Prostate gland (tissue), 2 donors: ENCODE measurements around the gene ACER3. TPM values are rescaled to one million over a fixed set of nuclear protein-coding genes. Genes with fewer than 3 reads are reported as not detected.

Experiments
- DNase-seq: peaks from one replicate; pipeline ENCODE4 v3.0.0-alpha.2; 2019; ENCODE audit warnings: low spot score
- H3K27ac ChIP-seq, 2 donors: fragments of 200-600 bp; sonication (generic); 2 replicates each; pipeline ENCODE4 v1.5.1; 2017 to 2019
- H3K27me3 ChIP-seq: fragments of 200-600 bp; sonication (generic); replicated peaks from 2 replicates; pipeline ENCODE4 v1.5.1; 2019; ENCODE audit not compliant: insufficient read depth
- H3K36me3 ChIP-seq, 2 donors: fragments of 200-600 bp; sonication (generic); 1 replicate in 1 of 2; 2 replicates in 1 of 2; pipeline versions ENCODE4 v1.5.1 to v1.8.1; 2017 to 2019
- H3K4me1 ChIP-seq: fragments of 200-600 bp; sonication (generic); replicated peaks from 2 replicates; pipeline ENCODE4 v1.5.1; 2019
- H3K4me3 ChIP-seq, 2 donors: fragments of 200-600 bp; sonication (generic); 2 replicates each; pipeline ENCODE4 v1.5.1; 2017 to 2019
- H3K9me3 ChIP-seq: fragments of 200-600 bp; sonication (generic); 2 replicates; pipeline ENCODE4 v1.5.1; 2017
- POLR2A ChIP-seq: fragments of 450-650 bp; IDR thresholded peaks from one replicate; pipeline ENCODE4 v1.6.1; 2016; ENCODE audit warnings: antibody characterized with exemption, mild to moderate bottlenecking
- POLR2AphosphoS5 ChIP-seq: sonication (generic); formaldehyde crosslinking; IDR thresholded peaks from one replicate; pipeline ENCODE4 v1.6.1; 2017; ENCODE audit warnings: antibody characterized with exemption
- WGBS: methylation state at CpG from one replicate; pipeline ENCODE4 v1.1.5; 2018; 5-methylcytosine and 5-hydroxymethylcytosine counted together
- intact Hi-C: fragments of 100-400 bp; cut with DNase I; formaldehyde crosslinking; loops from one replicate; pipeline ENCODE4 v1.14.2; 2022
- total RNA-seq, 2 donors: library from RNA; depleted of rRNA; stranded (reverse); fragments of >200 nt; gene quantifications; one replicate each; pipeline ENCODE4 v1.1.0, GENCODE V29; 2016
- TF ChIP-seq, protein P1 (sequence below), 4 experiments: fragments of 200-600 bp in 2 of 4; fragments of 450-650 bp in 2 of 4; sonication (generic) in 2 of 4; IDR thresholded peaks; 1 replicate in 3 of 4; 2 replicates in 1 of 4; pipeline ENCODE4 v1.5.1; 2016 to 2019; ENCODE audit warnings: antibody characterized with exemption in 4 of 4, mild to moderate bottlenecking in 2 of 4, moderate library complexity in 2 of 4

The ACER3 gene
- total RNA-seq, 2 donors from 2014 or later: 11.3 to 11.9 TPM

DNA sequence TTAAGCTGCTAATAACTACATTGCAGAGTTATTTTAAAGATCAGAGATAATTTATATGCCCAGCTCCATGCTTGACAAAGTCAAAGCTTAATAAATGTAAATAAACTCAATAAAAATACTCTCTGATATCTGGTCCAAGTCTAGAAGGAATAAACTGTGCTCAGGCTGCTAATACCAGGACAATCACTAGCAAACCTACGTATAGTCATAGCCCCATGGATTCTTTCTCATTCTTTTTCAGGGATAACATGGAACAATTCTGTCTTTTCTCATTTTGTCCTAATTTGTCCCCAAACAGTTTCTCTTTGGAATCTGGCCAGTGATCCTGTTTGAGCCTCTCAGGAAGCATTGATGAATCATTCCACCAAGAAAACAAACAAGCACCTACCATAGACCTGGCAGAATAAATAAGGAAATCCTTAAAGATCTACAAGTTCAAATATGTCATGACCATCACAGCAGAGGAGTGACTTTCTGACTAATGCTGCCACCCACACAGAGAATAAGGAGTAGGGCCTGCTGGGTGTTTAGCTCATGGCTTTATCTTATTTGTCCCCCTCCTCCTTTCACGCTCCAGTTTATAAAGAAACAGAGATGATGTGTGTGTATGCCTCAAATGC is 159.4 kb downstream of the ACER3 start:
- H3K27ac ChIP-seq: no peak overlapping the region
- intact Hi-C loops: no loop called here
- H3K4me3 ChIP-seq: no peak overlapping the region
- H3K9me3 ChIP-seq: no peaks in the 10 kb centered on the region
- DNase-seq: no peak
- WGBS: 44% methylated on average over 2 of the region's 2 CpGs
- H3K27me3 ChIP-seq: no peaks in the 10 kb centered on the region
- no peak for TF ChIP-seq POLR2A
- TF ChIP-seq, protein P1, sequence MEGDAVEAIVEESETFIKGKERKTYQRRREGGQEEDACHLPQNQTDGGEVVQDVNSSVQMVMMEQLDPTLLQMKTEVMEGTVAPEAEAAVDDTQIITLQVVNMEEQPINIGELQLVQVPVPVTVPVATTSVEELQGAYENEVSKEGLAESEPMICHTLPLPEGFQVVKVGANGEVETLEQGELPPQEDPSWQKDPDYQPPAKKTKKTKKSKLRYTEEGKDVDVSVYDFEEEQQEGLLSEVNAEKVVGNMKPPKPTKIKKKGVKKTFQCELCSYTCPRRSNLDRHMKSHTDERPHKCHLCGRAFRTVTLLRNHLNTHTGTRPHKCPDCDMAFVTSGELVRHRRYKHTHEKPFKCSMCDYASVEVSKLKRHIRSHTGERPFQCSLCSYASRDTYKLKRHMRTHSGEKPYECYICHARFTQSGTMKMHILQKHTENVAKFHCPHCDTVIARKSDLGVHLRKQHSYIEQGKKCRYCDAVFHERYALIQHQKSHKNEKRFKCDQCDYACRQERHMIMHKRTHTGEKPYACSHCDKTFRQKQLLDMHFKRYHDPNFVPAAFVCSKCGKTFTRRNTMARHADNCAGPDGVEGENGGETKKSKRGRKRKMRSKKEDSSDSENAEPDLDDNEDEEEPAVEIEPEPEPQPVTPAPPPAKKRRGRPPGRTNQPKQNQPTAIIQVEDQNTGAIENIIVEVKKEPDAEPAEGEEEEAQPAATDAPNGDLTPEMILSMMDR (IDR thresholded peaks at IDR 0.05): no peak
- no peak for TF ChIP-seq POLR2AphosphoS5
- H3K36me3 ChIP-seq: no peaks in the 10 kb centered on the region
- H3K4me1 ChIP-seq: no peaks in the 10 kb centered on the region

DNA sequence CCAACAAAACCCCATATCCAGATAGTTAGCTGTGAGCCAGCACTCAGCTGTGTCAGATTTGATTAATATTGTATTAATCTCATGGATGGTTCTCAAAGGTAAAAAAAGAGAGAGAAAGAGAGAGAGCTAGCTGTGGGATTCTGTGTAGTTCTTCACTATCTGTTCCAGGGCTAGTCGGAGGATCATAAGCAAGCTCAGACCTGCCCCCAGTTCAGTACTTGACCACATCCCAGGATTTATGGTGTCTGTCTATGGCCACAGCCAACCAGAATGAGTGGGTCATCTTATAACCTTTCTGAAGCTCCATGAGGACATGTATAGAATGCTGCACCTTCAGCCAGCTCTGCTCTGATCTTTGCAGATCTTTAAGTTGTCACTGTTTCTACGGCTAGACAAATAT is 160.0 kb downstream of the ACER3 start:
- DNase-seq: no peak
- TF ChIP-seq POLR2AphosphoS5 (no peak), POLR2A (no peak)
- TF ChIP-seq, protein P1 (IDR thresholded peaks at IDR 0.05): no peak
- WGBS: 76% methylated on average over 2 of the region's 2 CpGs
- no peaks in the 10 kb centered on the region for H3K36me3 ChIP-seq
- no peaks in the 10 kb centered on the region for H3K9me3 ChIP-seq
- H3K27me3 ChIP-seq: no peaks in the 10 kb centered on the region
- H3K4me3 ChIP-seq: no peak overlapping the region
- intact Hi-C loops: no loop called here
- no peaks in the 10 kb centered on the region for H3K4me1 ChIP-seq
- no peak overlapping the region for H3K27ac ChIP-seq

GRCh38 chr11:77024745-77025144 is 164.0 kb downstream of the ACER3 start:
- Histone ChIP-seq H3K4me1 (no peaks in the 10 kb centered on the region), H3K9me3 (no peaks in the 10 kb centered on the region), H3K27me3 (no peaks in the 10 kb centered on the region), H3K36me3 (no peaks in the 10 kb centered on the region), H3K4me3 (no peak overlapping the region), H3K27ac (no peak overlapping the region)
- no peak for DNase-seq
- intact Hi-C loops: no loop called here
- TF ChIP-seq, protein P1 (IDR thresholded peaks at IDR 0.05): no peak
- no peak for TF ChIP-seq POLR2A
- no peak for TF ChIP-seq POLR2AphosphoS5

DNA sequence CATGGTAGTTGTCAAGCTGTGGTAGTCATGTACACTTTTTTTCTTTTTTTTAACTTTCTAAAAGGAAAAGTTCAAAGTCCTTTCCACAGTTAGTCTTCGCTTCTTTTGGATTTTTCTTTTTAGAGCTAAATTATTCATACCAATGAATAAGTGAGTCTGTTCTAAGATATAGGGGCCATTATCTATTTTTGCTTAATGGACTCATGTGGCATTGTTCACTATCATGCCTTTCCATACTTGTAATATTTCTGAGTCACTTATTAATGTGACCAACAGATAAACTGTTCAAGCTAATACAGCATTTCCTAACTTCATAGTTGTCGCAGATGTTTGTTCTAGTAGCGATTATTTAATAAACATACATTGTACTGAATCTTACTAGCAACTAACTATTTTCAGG is 165.5 kb downstream of the ACER3 start:
- intact Hi-C loops: no loop called here
- TF ChIP-seq POLR2AphosphoS5 (no peak), POLR2A (no peak)
- TF ChIP-seq, protein P1 (IDR thresholded peaks at IDR 0.05): no peak
- H3K9me3 ChIP-seq: no peaks in the 10 kb centered on the region
- WGBS: 94% methylated on average over 3 of the region's 3 CpGs
- no peaks in the 10 kb centered on the region for H3K4me1 ChIP-seq
- no peak overlapping the region for H3K27ac ChIP-seq
- DNase-seq: no peak
- no peaks in the 10 kb centered on the region for H3K36me3 ChIP-seq
- H3K4me3 ChIP-seq: no peak overlapping the region
- H3K27me3 ChIP-seq: no peaks in the 10 kb centered on the region

- Histone ChIP-seq H3K36me3 (no peaks in the 10 kb centered on the region), H3K9me3 (no peaks in the 10 kb centered on the region), H3K4me3 (no peak overlapping the region), H3K4me1 (no peaks in the 10 kb centered on the region), H3K27me3 (no peaks in the 10 kb centered on the region), H3K27ac (no peak overlapping the region)
- no peak for TF ChIP-seq POLR2AphosphoS5
- no peak for TF ChIP-seq POLR2A
- TF ChIP-seq, protein P1 (IDR thresholded peaks at IDR 0.05): no peak
- 81% methylated on average over 2 of the region's 2 CpGs for WGBS
- DNase-seq: no peak
- intact Hi-C loops: no loop called here
Measured at GRCh38 chr11:77026743-77027142, 166.0 kb downstream of the ACER3 start.
